ENCODE results near the gene RGS6. TPM values are rescaled to one million over a fixed set of nuclear protein-coding genes. Genes with fewer than 3 reads are reported as not detected.

Gene RGS6
- total RNA-seq, 1 donor from 2014 or later = 2.8 TPM

- H3K9me3 Mint-ChIP-seq = no peaks in the 10 kb centered on the region
- no peak for DNase-seq (ENCODE audit: low read depth, low spot score)
- no peak overlapping the region for H3K4me3 Mint-ChIP-seq
- no peak overlapping the region for H3K27ac Mint-ChIP-seq (ENCODE audit: unreplicated experiment)
- TF ChIP-seq, protein P1, sequence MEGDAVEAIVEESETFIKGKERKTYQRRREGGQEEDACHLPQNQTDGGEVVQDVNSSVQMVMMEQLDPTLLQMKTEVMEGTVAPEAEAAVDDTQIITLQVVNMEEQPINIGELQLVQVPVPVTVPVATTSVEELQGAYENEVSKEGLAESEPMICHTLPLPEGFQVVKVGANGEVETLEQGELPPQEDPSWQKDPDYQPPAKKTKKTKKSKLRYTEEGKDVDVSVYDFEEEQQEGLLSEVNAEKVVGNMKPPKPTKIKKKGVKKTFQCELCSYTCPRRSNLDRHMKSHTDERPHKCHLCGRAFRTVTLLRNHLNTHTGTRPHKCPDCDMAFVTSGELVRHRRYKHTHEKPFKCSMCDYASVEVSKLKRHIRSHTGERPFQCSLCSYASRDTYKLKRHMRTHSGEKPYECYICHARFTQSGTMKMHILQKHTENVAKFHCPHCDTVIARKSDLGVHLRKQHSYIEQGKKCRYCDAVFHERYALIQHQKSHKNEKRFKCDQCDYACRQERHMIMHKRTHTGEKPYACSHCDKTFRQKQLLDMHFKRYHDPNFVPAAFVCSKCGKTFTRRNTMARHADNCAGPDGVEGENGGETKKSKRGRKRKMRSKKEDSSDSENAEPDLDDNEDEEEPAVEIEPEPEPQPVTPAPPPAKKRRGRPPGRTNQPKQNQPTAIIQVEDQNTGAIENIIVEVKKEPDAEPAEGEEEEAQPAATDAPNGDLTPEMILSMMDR (conservative IDR thresholded peaks at IDR 0.05) = no peak
- H3K36me3 Mint-ChIP-seq (ENCODE audit: low read depth) = no peaks in the 10 kb centered on the region
- peaks cover 7% of the 10 kb centered on the region for H3K27me3 Mint-ChIP-seq (ENCODE audit: low read depth)
- no peaks in the 10 kb centered on the region for H3K4me1 Mint-ChIP-seq
Observed at GRCh38 chr14:72574715-72575114, 642.5 kb downstream of the RGS6 start.

DNA sequence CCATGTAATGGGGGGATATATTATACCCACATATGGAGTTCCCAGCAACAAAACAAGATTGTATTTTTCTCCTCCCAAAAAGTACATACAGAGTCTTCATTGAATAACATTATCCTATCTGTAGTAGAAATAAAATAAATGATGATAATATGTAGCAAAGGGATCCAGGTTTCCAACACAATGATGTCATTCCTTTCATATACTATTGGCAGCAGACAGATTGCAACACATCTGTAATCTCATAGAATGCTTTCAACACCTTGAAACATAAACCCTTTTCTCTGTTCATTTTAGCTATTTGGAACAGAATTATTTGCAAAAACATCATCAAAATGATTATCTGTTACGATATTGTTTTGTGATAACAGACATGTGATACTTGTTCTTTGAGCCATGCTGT is 644.0 kb downstream of the RGS6 start:
- Mint-ChIP-seq H3K36me3 (ENCODE audit: low read depth) (no peaks in the 10 kb centered on the region), H3K27ac (ENCODE audit: unreplicated experiment) (no peak overlapping the region), H3K9me3 (no peaks in the 10 kb centered on the region), H3K4me1 (no peaks in the 10 kb centered on the region), H3K4me3 (no peak overlapping the region), H3K27me3 (ENCODE audit: low read depth) (peaks cover 9% of the 10 kb centered on the region)
- TF ChIP-seq, protein P1 (conservative IDR thresholded peaks at IDR 0.05) = no peak
- no peak for DNase-seq (ENCODE audit: low read depth, low spot score)

GRCh38 chr14:72577521-72577920 is 645.3 kb downstream of the RGS6 start:
- Mint-ChIP-seq H3K4me3 (no peak overlapping the region), H3K4me1 (no peaks in the 10 kb centered on the region), H3K36me3 (ENCODE audit: low read depth) (no peaks in the 10 kb centered on the region), H3K27me3 (ENCODE audit: low read depth) (peaks cover 11% of the 10 kb centered on the region), H3K9me3 (no peaks in the 10 kb centered on the region), H3K27ac (ENCODE audit: unreplicated experiment) (no peak overlapping the region)
- no peak for DNase-seq (ENCODE audit: low read depth, low spot score)
- TF ChIP-seq, protein P1 (conservative IDR thresholded peaks at IDR 0.05) = no peak

DNA sequence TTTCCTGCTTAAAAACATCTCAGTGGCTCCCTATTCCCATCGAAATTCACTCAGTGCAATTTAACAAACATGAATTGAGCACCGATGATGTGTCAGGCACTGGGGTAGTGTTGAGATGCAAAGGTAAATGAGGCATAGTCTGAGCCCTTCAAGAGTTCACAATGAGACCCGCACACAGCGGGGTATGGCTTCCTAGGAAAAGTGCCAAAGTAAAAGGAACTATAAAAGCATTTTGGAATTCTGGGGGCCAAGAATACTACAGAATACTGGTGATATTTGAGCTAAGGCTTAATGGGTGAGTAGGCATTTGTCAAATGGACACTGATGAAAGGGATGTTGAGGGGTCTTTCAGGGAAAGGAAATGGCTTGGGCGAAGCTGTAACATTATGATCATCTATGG is 646.3 kb downstream of the RGS6 start:
- no peaks in the 10 kb centered on the region for H3K36me3 Mint-ChIP-seq (ENCODE audit: low read depth)
- H3K27me3 Mint-ChIP-seq (ENCODE audit: low read depth) = peaks cover 11% of the 10 kb centered on the region
- no peaks in the 10 kb centered on the region for H3K9me3 Mint-ChIP-seq
- H3K4me3 Mint-ChIP-seq = no peak overlapping the region
- TF ChIP-seq, protein P1 (conservative IDR thresholded peaks at IDR 0.05) = no peak
- DNase-seq (ENCODE audit: low read depth, low spot score) = no peak
- no peak overlapping the region for H3K27ac Mint-ChIP-seq (ENCODE audit: unreplicated experiment)
- H3K4me1 Mint-ChIP-seq = no peaks in the 10 kb centered on the region

GRCh38 chr14:72582582-72582981 is 650.4 kb downstream of the RGS6 start:
- H3K27me3 Mint-ChIP-seq (ENCODE audit: low read depth) = peaks cover 7% of the 10 kb centered on the region
- TF ChIP-seq, protein P1 (conservative IDR thresholded peaks at IDR 0.05) = no peak
- no peak overlapping the region for H3K27ac Mint-ChIP-seq (ENCODE audit: unreplicated experiment)
- no peaks in the 10 kb centered on the region for H3K36me3 Mint-ChIP-seq (ENCODE audit: low read depth)
- no peaks in the 10 kb centered on the region for H3K4me1 Mint-ChIP-seq
- H3K9me3 Mint-ChIP-seq = no peaks in the 10 kb centered on the region
- DNase-seq (ENCODE audit: low read depth, low spot score) = no peak
- H3K4me3 Mint-ChIP-seq = no peak overlapping the region

All from neural crest cell (in vitro differentiated cells).